Endothelial cell of umbilical vein (primary cell): ENCODE measurements around the gene PIRT. TPM values are rescaled to one million over a fixed set of nuclear protein-coding genes. Genes with fewer than 3 reads are reported as not detected.

ENCODE experiments used
- BruUV-seq: library from RNA; stranded (reverse); fragments of 400-500 nt; replicated peaks from 2 replicates; lab custom pipeline; 2021; lab: Mats Ljungman, UMichigan
- CTCF ChIA-PET: fragments of 300-600, 350-600 bp; sonication (Branson Sonifier 250); formaldehyde crosslinking; loops from one replicate; lab custom pipeline; 2021; ENCODE audit warnings: antibody characterized with exemption, inconsistent platforms; lab: Charles Lee
- POLR2A ChIA-PET: fragments of 300-600, 350-600 bp; sonication (Branson Sonifier 250); formaldehyde crosslinking; loops from one replicate; lab custom pipeline; 2021; ENCODE audit warnings: antibody characterized with exemption, inconsistent platforms; lab: Charles Lee
- DNase-seq: peaks from one replicate; pipeline ENCODE4 v3.0.0-alpha.2; 2011; ENCODE audit warnings: low read depth, low spot score
- FAIRE-seq: peaks from 2 replicates; lab custom pipeline; 2011; peaks lifted over from hg19 to GRCh38; lab: Jason Lieb, UNC
- H2AFZ ChIP-seq: 2 replicates; pipeline ENCODE4 v1.6.0; 2012; ENCODE audit warnings: low read depth, low read length, control low read depth, inconsistent platforms
- H3K27ac ChIP-seq: 2 replicates; pipeline ENCODE4 v1.5.1; 2011; ENCODE audit warnings: low read depth, mild to moderate bottlenecking, control low read depth, low read length, moderate library complexity; ENCODE audit not compliant: insufficient read depth
- H3K27me3 ChIP-seq, 2 experiments: 2 replicates each; pipeline versions ENCODE4 v1.6.0 to v1.6.1; 2011; ENCODE audit warnings: low read length in 2 of 2, mixed read lengths in 1 of 2; ENCODE audit not compliant: control insufficient read depth in 2 of 2, insufficient read depth in 2 of 2
- H3K36me3 ChIP-seq, 2 experiments: 2 replicates in 1 of 2; 3 replicates in 1 of 2; pipeline ENCODE4 v1.5.1; 2011; ENCODE audit warnings: low read length in 2 of 2, mild to moderate bottlenecking in 1 of 2, moderate library complexity in 1 of 2; ENCODE audit not compliant: control insufficient read depth in 2 of 2, insufficient read depth in 2 of 2; ENCODE audit errors: extremely low read depth in 1 of 2
- H3K4me1 ChIP-seq: 3 replicates; pipeline ENCODE4 v1.5.1; 2011; ENCODE audit warnings: mild to moderate bottlenecking, low read length; ENCODE audit not compliant: control insufficient read depth, insufficient read depth; ENCODE audit errors: extremely low read depth
- H3K4me2 ChIP-seq: 2 replicates; pipeline ENCODE4 v1.6.1; 2011; ENCODE audit warnings: low read length, control low read depth, mixed read lengths; ENCODE audit not compliant: insufficient read depth
- H3K4me3 ChIP-seq, 3 experiments: fragments of 200-600 bp in 1 of 3; sonication (generic), shearing (Covaris generic) in 1 of 3; replicated peaks in 1 of 3; 2 replicates each; pipeline ENCODE4 v1.5.1; 2011 to 2016; ENCODE audit warnings: control low read depth in 3 of 3, low read length in 3 of 3, mild to moderate bottlenecking in 2 of 3, inconsistent platforms in 1 of 3, low read depth in 1 of 3, moderate library complexity in 1 of 3; ENCODE audit not compliant: insufficient read depth in 1 of 3
- H3K79me2 ChIP-seq: 2 replicates; pipeline ENCODE4 v1.6.0; 2012; ENCODE audit warnings: low read length, inconsistent platforms; ENCODE audit not compliant: control insufficient read depth, insufficient read depth
- H3K9ac ChIP-seq: replicated peaks from 2 replicates; pipeline ENCODE3; 2011; ENCODE audit warnings: low read length, control low read depth; ENCODE audit not compliant: insufficient read depth; ENCODE audit errors: extremely low read depth
- H3K9me1 ChIP-seq: replicated peaks from 3 replicates; pipeline ENCODE4 v1.6.0; 2011; ENCODE audit warnings: mild to moderate bottlenecking, low read length; ENCODE audit not compliant: control insufficient read depth, insufficient read depth; ENCODE audit errors: extremely low read depth
- H3K9me3 ChIP-seq: replicated peaks from 2 replicates; pipeline ENCODE4 v1.5.1; 2012; ENCODE audit warnings: low read length, inconsistent platforms; ENCODE audit not compliant: control insufficient read depth, insufficient read depth
- H4K20me1 ChIP-seq: replicated peaks from 2 replicates; pipeline ENCODE3; 2011; ENCODE audit warnings: mild to moderate bottlenecking, low read length; ENCODE audit not compliant: control insufficient read depth, insufficient read depth; ENCODE audit errors: extremely low read depth
- CTCF ChIP-seq, 2 donors: IDR thresholded peaks; 1 replicate in 1 of 2; 2 replicates in 1 of 2; pipeline ENCODE4 v1.5.1; 2011; ENCODE audit warnings: low read length in 2 of 2, mild to moderate bottlenecking in 2 of 2, moderate library complexity in 2 of 2, control low read depth in 1 of 2, inconsistent platforms in 1 of 2, low read depth in 1 of 2; ENCODE audit not compliant: insufficient read depth in 1 of 2; ENCODE audit errors: extremely low read depth in 1 of 2
- EZH2 ChIP-seq: IDR thresholded peaks from 2 replicates; pipeline ENCODE4 v1.6.1; 2012; ENCODE audit warnings: borderline replicate concordance, low read depth, mild to moderate bottlenecking, moderate library complexity, low read length, inconsistent platforms; ENCODE audit not compliant: severe bottlenecking
- FOS ChIP-seq: IDR thresholded peaks from 2 replicates; pipeline ENCODE4 v1.6.1; 2011; ENCODE audit warnings: mild to moderate bottlenecking, low read length, moderate library complexity, borderline replicate concordance; ENCODE audit not compliant: insufficient read depth
- GATA2 ChIP-seq: IDR thresholded peaks from 2 replicates; pipeline ENCODE4 v1.7.0; 2011; ENCODE audit warnings: low read depth, mild to moderate bottlenecking, moderate library complexity, mixed read lengths, low read length; ENCODE audit not compliant: insufficient read length, insufficient read depth
- JUN ChIP-seq: IDR thresholded peaks from 2 replicates; pipeline ENCODE4 v1.6.1; 2011; ENCODE audit warnings: borderline replicate concordance, low read depth; ENCODE audit not compliant: insufficient read length, insufficient read depth
- MYC ChIP-seq: IDR thresholded peaks from one replicate; pipeline ENCODE4 v1.6.1; 2011; ENCODE audit warnings: mild to moderate bottlenecking, low read depth, low read length
- POLR2A ChIP-seq: IDR thresholded peaks from 2 replicates; pipeline ENCODE4 v1.6.1; 2012; ENCODE audit warnings: low read depth, mild to moderate bottlenecking, control low read depth, low read length
- POLR2AphosphoS5 ChIP-seq: IDR thresholded peaks from 2 replicates; pipeline ENCODE4 v1.6.1; 2012; ENCODE audit warnings: low read depth, mild to moderate bottlenecking, control low read depth, low read length, moderate library complexity; ENCODE audit not compliant: insufficient read depth
- dilution Hi-C: fragments of 300-500 bp; cut with MboI; formaldehyde crosslinking; loops from one replicate; pipeline ENCODE4 v1.15.0; 2019; ENCODE audit warnings: low sequenced_read_pairs; ENCODE audit not compliant: extremely low pct_ligation_motif_present
- intact Hi-C: fragments of 100-400 bp; cut with micrococcal nuclease; formaldehyde crosslinking; loops from one replicate; pipeline ENCODE4 v1.10.0; 2022
- polyA plus RNA-seq, 4 experiments: library from polyadenylated mRNA; depleted of rRNA in 3 of 4; stranded (reverse) in 3 of 4; unstranded in 1 of 4; fragments of >200 nt; gene quantifications; 2 replicates each; pipeline versions ENCODE4 v1.2.1 to v1.2.3, GENCODE V29; 2011 to 2012; ENCODE audit warnings: missing spikeins in 1 of 4
- total RNA-seq: library from RNA; stranded (reverse); gene quantifications from 2 replicates; pipeline ENCODE4 v1.2.3, GENCODE V29; 2021
- TF ChIP-seq, protein P1 (sequence below): IDR thresholded peaks from 2 replicates; pipeline ENCODE4 v1.6.1; 2011; ENCODE audit not compliant: insufficient read depth, insufficient read length

The PIRT gene
- total and polyA plus RNA-seq, 2 donors (not counting 3 experiments of a cell fraction or from before 2014, with no cell fraction given): not detected

GRCh38 chr17:10793816-10794215, 44.1 kb downstream of the PIRT start:
- Histone ChIP-seq H3K9me3 (no peaks in the 10 kb centered on the region), H3K27ac (no peak overlapping the region), H3K9me1 (no peaks in the 10 kb centered on the region), H3K79me2 (no peaks in the 10 kb centered on the region), H3K9ac (no peak overlapping the region), H3K36me3 (no peaks in the 10 kb centered on the region), H3K4me2 (no peak overlapping the region), H4K20me1 (no peaks in the 10 kb centered on the region), H3K4me1 (no peaks in the 10 kb centered on the region), H3K4me3 (no peak overlapping the region), H2AFZ (no peak overlapping the region), H3K27me3 (no peaks in the 10 kb centered on the region)
- no peak for DNase-seq
- FAIRE-seq: no peak
- intact Hi-C loops: no loop called here
- CTCF ChIA-PET: no interaction called here
- BruUV-seq: no TSS peak
- POLR2A ChIA-PET: no interaction called here
- TF ChIP-seq EZH2: no peak
- no peak for TF ChIP-seq CTCF (IDR thresholded peaks at IDR 0.05; ENCODE audit: extremely low read depth in 1 of 2, insufficient read depth in 1 of 2, low read depth in 1 of 2, low read length in 2 of 2)
- no peak for TF ChIP-seq MYC
- TF ChIP-seq POLR2A: no peak
- no peak for TF ChIP-seq JUN
- TF ChIP-seq GATA2: no peak
- no peak for TF ChIP-seq POLR2AphosphoS5
- TF ChIP-seq, protein P1, sequence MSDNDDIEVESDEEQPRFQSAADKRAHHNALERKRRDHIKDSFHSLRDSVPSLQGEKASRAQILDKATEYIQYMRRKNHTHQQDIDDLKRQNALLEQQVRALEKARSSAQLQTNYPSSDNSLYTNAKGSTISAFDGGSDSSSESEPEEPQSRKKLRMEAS: no peak
- no peak for TF ChIP-seq FOS
- dilution Hi-C loops: no loop called here
